K562 treated with DMSO at 1 percent for 48 hours (cell line): ENCODE data around the gene BAK1. TPM values are rescaled to one million over a fixed set of nuclear protein-coding genes. Genes with fewer than 3 reads are reported as not detected.

ENCODE experiments used
- total RNA-seq: library from RNA; unstranded; fragments of 300-600 nt; gene quantifications from 2 replicates; pipeline ENCODE4 v1.2.3, GENCODE V29; 2022; ENCODE audit warnings: low replicate concordance; ENCODE audit errors: extremely low read depth

The BAK1 gene
- total RNA-seq, result not detected in 2 replicates

GRCh38 chr6:33579828-33580714, at the start of gene BAK1:
Gene BAK1 (minus strand): TSS chr6:33580276. CDS start chr6:33577604, 2,672 bp downstream.

GRCh38 chr6:33620856-33621710, 41.0 kb upstream of the BAK1 start, which contains the start of gene ITPR3:
Gene ITPR3 (plus strand): TSS chr6:33621322. CDS start chr6:33621603, 281 bp downstream.

Other genes starting within 250 kb of the BAK1 start
- not detected in 2 replicates for gene KIFC1, start 188.5 kb downstream of the BAK1 start, total RNA-seq
- gene PHF1, start 169.3 kb downstream of the BAK1 start, total RNA-seq, result not detected in 2 replicates
- gene CUTA, start 162.2 kb downstream of the BAK1 start, total RNA-seq, result not detected in 2 replicates
- not detected in 2 replicates for gene SYNGAP1, start 160.2 kb downstream of the BAK1 start, total RNA-seq
- not detected in 2 replicates for gene ZBTB9, start 125.7 kb downstream of the BAK1 start, total RNA-seq
- gene ITPR3, start 41.0 kb upstream of the BAK1 start, total RNA-seq, result not detected in 2 replicates
- gene UQCC2, start 131.4 kb upstream of the BAK1 start, total RNA-seq, result not detected in 2 replicates
- gene IP6K3, start 166.6 kb upstream of the BAK1 start, total RNA-seq, result not detected in 2 replicates
- not detected in 2 replicates for gene LEMD2, start 208.9 kb upstream of the BAK1 start, total RNA-seq
- not detected in 2 replicates for gene MLN, start 223.7 kb upstream of the BAK1 start, total RNA-seq